SK-N-SH (cell line): Measurements from ENCODE around the gene NKD1. TPM values are rescaled to one million over a fixed set of nuclear protein-coding genes. Genes with fewer than 3 reads are reported as not detected.

ENCODE experiments used
- CTCF ChIA-PET: fragments of 300-600, 350-600 bp; formaldehyde crosslinking; extraction: SDS; loops from one replicate; lab custom pipeline; 2021; lab: Yijun Ruan, JAX
- POLR2A ChIA-PET: fragments of 350-600 bp; sonication (Branson Sonifier 250); formaldehyde crosslinking; extraction: SDS; loops from one replicate; lab custom pipeline; 2020; ENCODE audit warnings: antibody characterized with exemption, inconsistent platforms; lab: Yijun Ruan, JAX
- DNase-seq: peaks from one replicate; pipeline ENCODE4 v3.0.0; 2012
- H2AFZ ChIP-seq: fragments of 200-600 bp; sonication (generic); 2 replicates; pipeline ENCODE4 v1.8.1; 2016; ENCODE audit warnings: antibody characterized with exemption, mild to moderate bottlenecking, low read depth
- H3F3A ChIP-seq: fragments of 200-600 bp; sonication (generic); replicated peaks from 2 replicates; pipeline ENCODE3; 2016; ENCODE audit warnings: antibody characterized with exemption, mild to moderate bottlenecking; ENCODE audit not compliant: insufficient read depth
- H3K27ac ChIP-seq, 2 experiments: fragments of 200-500 bp in 1 of 2; fragments of 200-600 bp in 1 of 2; sonication (Bioruptor generic) in 1 of 2; sonication (generic), shearing (Covaris generic) in 1 of 2; 2 replicates each; pipeline versions ENCODE4 v1.5.1 to v1.6.1; 2014 to 2016; ENCODE audit warnings: low read depth in 2 of 2, inconsistent platforms in 1 of 2, low read length in 1 of 2, mild to moderate bottlenecking in 1 of 2, mixed read lengths in 1 of 2
- H3K27me3 ChIP-seq: fragments of 200-600 bp; sonication (generic), shearing (Covaris generic); 2 replicates; pipeline ENCODE4 v1.6.1; 2016; ENCODE audit warnings: mixed run types; ENCODE audit not compliant: insufficient read depth
- H3K36me3 ChIP-seq, 2 experiments: fragments of 200-500 bp in 1 of 2; fragments of 200-600 bp in 1 of 2; sonication (Bioruptor generic) in 1 of 2; sonication (generic) in 1 of 2; replicated peaks in 1 of 2; 2 replicates each; pipeline versions ENCODE3 to v1.5.1; 2014 to 2016; ENCODE audit warnings: low read length in 1 of 2, mild to moderate bottlenecking in 1 of 2; ENCODE audit not compliant: insufficient read depth in 2 of 2, control insufficient read depth in 1 of 2
- H3K4me1 ChIP-seq, 2 experiments: fragments of 200-500 bp in 1 of 2; fragments of 200-600 bp in 1 of 2; sonication (Bioruptor generic) in 1 of 2; sonication (generic), shearing (Covaris generic) in 1 of 2; 2 replicates each; pipeline versions ENCODE4 v1.5.1 to v1.6.1; 2014 to 2016; ENCODE audit warnings: low read depth in 1 of 2, low read length in 1 of 2, mixed run types in 1 of 2; ENCODE audit not compliant: insufficient read depth in 2 of 2, control insufficient read depth in 1 of 2
- H3K4me2 ChIP-seq: fragments of 200-600 bp; sonication (generic), shearing (Covaris generic); 2 replicates; pipeline ENCODE4 v1.6.1; 2017; ENCODE audit warnings: mixed run types
- H3K4me3 ChIP-seq, 2 experiments: fragments of 200-500 bp in 1 of 2; fragments of 200-600 bp in 1 of 2; sonication (Bioruptor generic) in 1 of 2; sonication (generic), shearing (Covaris generic) in 1 of 2; 2 replicates each; pipeline versions ENCODE4 v1.5.1 to v1.8.1; 2014 to 2016; ENCODE audit warnings: low read depth in 2 of 2, inconsistent platforms in 1 of 2, low read length in 1 of 2, mild to moderate bottlenecking in 1 of 2, mixed read lengths in 1 of 2, moderate library complexity in 1 of 2
- H3K79me2 ChIP-seq: fragments of 200-600 bp; sonication (generic); 2 replicates; pipeline ENCODE4 v1.8.1; 2017; ENCODE audit warnings: mild to moderate bottlenecking; ENCODE audit not compliant: insufficient read depth
- H3K9ac ChIP-seq: fragments of 200-600 bp; sonication (generic); 2 replicates; pipeline ENCODE4 v1.6.1; 2017; ENCODE audit warnings: mixed run types
- H3K9me2 ChIP-seq: fragments of 200-600 bp; sonication (generic); 2 replicates; pipeline ENCODE4 v1.6.1; 2017; ENCODE audit warnings: mixed run types
- H3K9me3 ChIP-seq: fragments of 200-600 bp; sonication (generic); 2 replicates; pipeline ENCODE4 v1.6.1; 2017; ENCODE audit warnings: mixed run types, mild to moderate bottlenecking, moderate library complexity
- H4K20me1 ChIP-seq: fragments of 200-600 bp; sonication (generic); 2 replicates; pipeline ENCODE4 v1.6.1; 2017; ENCODE audit warnings: mild to moderate bottlenecking, mixed run types; ENCODE audit not compliant: insufficient read depth
- EZH2phosphoT487 ChIP-seq: fragments of 200-600 bp; sonication (generic); IDR thresholded peaks from 2 replicates; pipeline ENCODE4 v1.6.1; 2017; ENCODE audit warnings: low read depth, mixed run types, mild to moderate bottlenecking, antibody characterized with exemption, moderate library complexity, borderline replicate concordance
- FOXM1 ChIP-seq: IDR thresholded peaks from 2 replicates; pipeline ENCODE4 v1.4.0; 2012; ENCODE audit warnings: low read depth, mild to moderate bottlenecking
- GABPA ChIP-seq: IDR thresholded peaks from 2 replicates; pipeline ENCODE4 v1.4.0; 2012; ENCODE audit warnings: low read depth, mild to moderate bottlenecking
- JUND ChIP-seq: IDR thresholded peaks from 2 replicates; pipeline ENCODE4 v1.4.0; 2012
- MEF2A ChIP-seq: IDR thresholded peaks from 2 replicates; pipeline ENCODE4 v1.4.0; 2012; ENCODE audit warnings: low read depth, borderline replicate concordance
- POLR2AphosphoS5 ChIP-seq: IDR thresholded peaks from 2 replicates; pipeline ENCODE4 v1.6.1; 2012; ENCODE audit warnings: low read depth, low read length
- RXRA ChIP-seq: IDR thresholded peaks from 2 replicates; pipeline ENCODE4 v1.4.0; 2012; ENCODE audit warnings: low read depth, mild to moderate bottlenecking, borderline replicate concordance
- SIN3A ChIP-seq: IDR thresholded peaks from 2 replicates; pipeline ENCODE4 v1.6.1; 2012; ENCODE audit warnings: low read depth, mild to moderate bottlenecking, low read length, moderate library complexity, borderline replicate concordance
- USF2 ChIP-seq: fragments of 150-350 bp; IDR thresholded peaks from 2 replicates; pipeline ENCODE4 v1.6.1; 2017; ENCODE audit warnings: antibody characterized with exemption, low read length, low read depth, borderline replicate concordance
- whole genome bisulfite sequencing: methylation state at CpG from one replicate; pipeline ENCODE4 v1.1.6; 2017; ENCODE audit warnings: low lambda C conversion rate; 5-methylcytosine and 5-hydroxymethylcytosine counted together
- polyA plus RNA-seq, 3 experiments: library from polyadenylated mRNA; depleted of rRNA; stranded (reverse); fragments of >200 nt; gene quantifications; 2 replicates each; pipeline ENCODE4 v1.2.3, GENCODE V29; 2012

The NKD1 gene
- polyA plus RNA-seq, 1 of the 3 experiments (the other 2 are of a cell fraction): 0.02 TPM

- Histone ChIP-seq H3K4me2 (no peak overlapping the region), H3K4me1 (peaks cover 0 to 22% of the 10 kb centered on the region in 2 experiments; a peak in 2 of 4 replicates), H3K9me3 (no peaks in the 10 kb centered on the region), H3K9me2 (no peaks in the 10 kb centered on the region), H4K20me1 (no peaks in the 10 kb centered on the region), H3F3A (no peaks in the 10 kb centered on the region), H3K4me3 (no peak overlapping the region), H3K27me3 (no peaks in the 10 kb centered on the region), H3K27ac (no peak overlapping the region), H2AFZ (no peak overlapping the region), H3K36me3 (no peaks in the 10 kb centered on the region), H3K79me2 (no peaks in the 10 kb centered on the region), H3K9ac (no peak overlapping the region)
- WGBS: 51% methylated on average over 7 of the region's 7 CpGs
- DNase-seq: no peak
- ChIA-PET CTCF (interaction anchor here (1.1 to 2.1 kb wide), 4 partner anchors 12 to 259 kb away, joined by 3 to 14 read pairs (median 4); no protein-coding TSS in a partner anchor), POLR2A (no interaction called here)
- no peak for TF ChIP-seq POLR2AphosphoS5
- TF ChIP-seq SIN3A: no peak
These were observed 66.9 kb downstream of the NKD1 start for GRCh38 chr16:50614955-50615724.

- H3K9me3 ChIP-seq: no peaks in the 10 kb centered on the region
- H3K36me3 ChIP-seq: no peaks in the 10 kb centered on the region
- H3K79me2 ChIP-seq: no peaks in the 10 kb centered on the region
- H3K9ac ChIP-seq: no peak overlapping the region
- H4K20me1 ChIP-seq: no peaks in the 10 kb centered on the region
- no peak overlapping the region for H2AFZ ChIP-seq
- no peaks in the 10 kb centered on the region for H3K27me3 ChIP-seq
- TF ChIP-seq SIN3A: no peak
- no peak for TF ChIP-seq RXRA
- no peak for DNase-seq
- ChIA-PET POLR2A (no interaction called here), CTCF (interaction anchor here (1.1 to 2.1 kb wide), 2 partner anchors 11 to 49 kb away, joined by 3 to 14 read pairs; no protein-coding TSS in a partner anchor)
- no peaks in the 10 kb centered on the region for H3F3A ChIP-seq
- H3K27ac ChIP-seq: peak overlapping the region in 1 of 2 experiments; percentile 31; a peak in 2 of 4 replicates
- H3K4me3 ChIP-seq: no peak overlapping the region
- H3K4me2 ChIP-seq: no peak overlapping the region
- WGBS: 43% methylated on average over 5 of the region's 5 CpGs
- no peaks in the 10 kb centered on the region for H3K9me2 ChIP-seq
- H3K4me1 ChIP-seq: peaks cover 0 to 22% of the 10 kb centered on the region in 2 experiments; a peak in 2 of 4 replicates
These were observed 67.7 kb downstream of the NKD1 start for GRCh38 chr16:50615891-50616290.

GRCh38 chr16:50616386-50616785, 68.2 kb downstream of the NKD1 start:
- TF ChIP-seq MEF2A (no peak), EZH2phosphoT487 (no peak), JUND (no peak), USF2 (no peak), GABPA (no peak), FOXM1 (no peak)
- Histone ChIP-seq H3K4me3 (no peak overlapping the region), H3K4me1 (peaks cover 0 to 22% of the 10 kb centered on the region in 2 experiments; a peak in 2 of 4 replicates), H3K79me2 (no peaks in the 10 kb centered on the region), H3K36me3 (no peaks in the 10 kb centered on the region), H3K27me3 (no peaks in the 10 kb centered on the region), H3K4me2 (no peak overlapping the region), H3K27ac (peak overlapping the region in 1 of 2 experiments; percentile 31; a peak in 1 of 4 replicates), H3K9me2 (no peaks in the 10 kb centered on the region), H3K9me3 (no peaks in the 10 kb centered on the region), H2AFZ (no peak overlapping the region), H3F3A (no peaks in the 10 kb centered on the region), H3K9ac (no peak overlapping the region), H4K20me1 (no peaks in the 10 kb centered on the region)
- no peak for DNase-seq
- CTCF ChIA-PET: interaction anchor here (1.1 to 2.1 kb wide), 2 partner anchors 11 to 49 kb away, joined by 3 to 14 read pairs; no protein-coding TSS in a partner anchor
- POLR2A ChIA-PET: no interaction called here
- 81% methylated on average over 6 of the region's 6 CpGs for WGBS
